Astrocyte (in vitro differentiated cells and primary cell): Measurements from ENCODE around the gene UBE4A. TPM values are rescaled to one million over a fixed set of nuclear protein-coding genes. Genes with fewer than 3 reads are reported as not detected.

Source experiments
- DNase-seq: peaks from one replicate; pipeline ENCODE4 v3.0.0-alpha.2; 2010; ENCODE audit warnings: low read depth
- FAIRE-seq: peaks from 2 replicates; lab custom pipeline; 2011; peaks lifted over from hg19 to GRCh38; lab: Jason Lieb, UNC
- H2AFZ ChIP-seq: 2 replicates; pipeline ENCODE4 v1.6.0; 2012; ENCODE audit warnings: low read depth, low read length, inconsistent platforms
- H3K27ac ChIP-seq: 2 replicates; pipeline ENCODE4 v1.5.1; 2011; ENCODE audit warnings: low read depth, low read length, inconsistent platforms
- H3K27me3 ChIP-seq: 2 replicates; pipeline ENCODE4 v1.6.0; 2011; ENCODE audit warnings: low read length, inconsistent platforms; ENCODE audit not compliant: insufficient read depth
- H3K36me3 ChIP-seq: 2 replicates; pipeline ENCODE4 v1.5.1; 2011; ENCODE audit warnings: low read length, inconsistent platforms; ENCODE audit not compliant: insufficient read depth
- H3K4me1 ChIP-seq: 2 replicates; pipeline ENCODE4 v1.5.1; 2011; ENCODE audit warnings: low read length, inconsistent platforms; ENCODE audit not compliant: insufficient read depth
- H3K4me2 ChIP-seq: 2 replicates; pipeline ENCODE4 v1.6.0; 2012; ENCODE audit warnings: low read length, inconsistent platforms
- H3K4me3 ChIP-seq: 2 replicates; pipeline ENCODE4 v1.5.1; 2011; ENCODE audit warnings: low read depth, mild to moderate bottlenecking, low read length, inconsistent platforms; ENCODE audit not compliant: insufficient read depth
- H3K79me2 ChIP-seq: 2 replicates; pipeline ENCODE4 v1.6.0; 2012; ENCODE audit warnings: mild to moderate bottlenecking, low read length, inconsistent platforms; ENCODE audit not compliant: insufficient read depth
- H3K9ac ChIP-seq: 2 replicates; pipeline ENCODE4 v1.6.0; 2012; ENCODE audit warnings: mild to moderate bottlenecking, low read length, inconsistent platforms
- H3K9me3 ChIP-seq: 2 replicates; pipeline ENCODE4 v1.5.1; 2012; ENCODE audit warnings: low read depth, mild to moderate bottlenecking, low read length, inconsistent platforms; ENCODE audit not compliant: insufficient read depth
- H4K20me1 ChIP-seq: 2 replicates; pipeline ENCODE4 v1.6.0; 2012; ENCODE audit warnings: low read length, inconsistent platforms; ENCODE audit not compliant: insufficient read depth
- H3K27ac Mint-ChIP-seq: one replicate; pipeline ENCODE4 v1.8.0; 2021; ENCODE audit warnings: mild to moderate bottlenecking, mixed read lengths; ENCODE audit not compliant: unreplicated experiment
- H3K27me3 Mint-ChIP-seq: one replicate; pipeline ENCODE4 v1.8.0; 2021; ENCODE audit warnings: low read depth, mixed read lengths; ENCODE audit not compliant: unreplicated experiment
- H3K36me3 Mint-ChIP-seq: one replicate; pipeline ENCODE4 v1.8.0; 2021; ENCODE audit warnings: low read depth, mixed read lengths; ENCODE audit not compliant: unreplicated experiment
- H3K4me1 Mint-ChIP-seq: one replicate; pipeline ENCODE4 v1.8.0; 2021; ENCODE audit warnings: low read depth, mixed read lengths; ENCODE audit not compliant: unreplicated experiment
- H3K4me3 Mint-ChIP-seq: one replicate; pipeline ENCODE4 v1.8.0; 2021; ENCODE audit warnings: mild to moderate bottlenecking, moderate library complexity, mixed read lengths; ENCODE audit not compliant: unreplicated experiment
- H3K9me3 Mint-ChIP-seq: one replicate; pipeline ENCODE4 v1.8.0; 2021; ENCODE audit warnings: mild to moderate bottlenecking, mixed read lengths; ENCODE audit not compliant: unreplicated experiment
- CTCF ChIP-seq: IDR thresholded peaks from 2 replicates; pipeline ENCODE4 v1.5.1; 2011; ENCODE audit warnings: low read depth, mild to moderate bottlenecking, inconsistent platforms, low read length, moderate library complexity; ENCODE audit not compliant: insufficient read depth
- EZH2 ChIP-seq: IDR thresholded peaks from 2 replicates; pipeline ENCODE4 v1.6.1; 2012; ENCODE audit warnings: mild to moderate bottlenecking, low read length, inconsistent platforms; ENCODE audit not compliant: insufficient read depth
- total RNA-seq: library from RNA; stranded (reverse); gene quantifications from 2 replicates; pipeline ENCODE4 v1.2.1, GENCODE V29; 2021

UBE4A gene
- total RNA-seq, 1 donor from 2014 or later, result 38.8 TPM

GRCh38 chr11:118341261-118341660 lies 18.1 kb upstream of the UBE4A start:
- Histone ChIP-seq H3K4me3 (no peak overlapping the region), H3K36me3 (no peaks in the 10 kb centered on the region), H3K27ac (no peak overlapping the region), H3K79me2 (no peaks in the 10 kb centered on the region), H3K4me1 (no peaks in the 10 kb centered on the region), H4K20me1 (no peaks in the 10 kb centered on the region), H2AFZ (no peak overlapping the region), H3K9me3 (no peaks in the 10 kb centered on the region), H3K4me2 (no peak overlapping the region), H3K27me3 (no peaks in the 10 kb centered on the region), H3K9ac (no peak overlapping the region)
- H3K4me1 Mint-ChIP-seq, result peaks cover 2% of the 10 kb centered on the region
- no peak for TF ChIP-seq CTCF
- no peak for TF ChIP-seq EZH2
- DNase-seq (no peak), FAIRE-seq (no peak)
- no peaks in the 10 kb centered on the region for H3K36me3 Mint-ChIP-seq
- no peak overlapping the region for H3K27ac Mint-ChIP-seq
- peaks cover 4% of the 10 kb centered on the region for H3K9me3 Mint-ChIP-seq
- no peak overlapping the region for H3K4me3 Mint-ChIP-seq
- H3K27me3 Mint-ChIP-seq, result peaks cover 43% of the 10 kb centered on the region

- no peak overlapping the region for H3K4me3 ChIP-seq
- H3K27me3 Mint-ChIP-seq, result peaks cover 39% of the 10 kb centered on the region
- no peaks in the 10 kb centered on the region for H3K36me3 ChIP-seq
- H3K9me3 ChIP-seq, result no peaks in the 10 kb centered on the region
- H3K4me2 ChIP-seq, result no peak overlapping the region
- H3K79me2 ChIP-seq, result no peaks in the 10 kb centered on the region
- peaks cover 2% of the 10 kb centered on the region for H3K4me1 Mint-ChIP-seq
- H3K27ac ChIP-seq, result no peak overlapping the region
- no peaks in the 10 kb centered on the region for H4K20me1 ChIP-seq
- H3K9me3 Mint-ChIP-seq, result peaks cover 4% of the 10 kb centered on the region
- no peaks in the 10 kb centered on the region for H3K27me3 ChIP-seq
- DNase-seq, result no peak
- no peak overlapping the region for H3K4me3 Mint-ChIP-seq
- TF ChIP-seq EZH2 (no peak), CTCF (no peak)
- no peak overlapping the region for H3K9ac ChIP-seq
- H3K36me3 Mint-ChIP-seq, result no peaks in the 10 kb centered on the region
- H3K27ac Mint-ChIP-seq, result no peak overlapping the region
- no peak for FAIRE-seq
- no peaks in the 10 kb centered on the region for H3K4me1 ChIP-seq
- no peak overlapping the region for H2AFZ ChIP-seq
Observed at GRCh38 chr11:118341815-118342489, 17.4 kb upstream of the UBE4A start.

- no peak for FAIRE-seq
- no peak within 1 kb of the TSS for H3K27ac ChIP-seq
- no peaks in the 10 kb centered on the region for H3K4me1 ChIP-seq
- H3K9me3 Mint-ChIP-seq, result peaks cover 4% of the 10 kb centered on the region
- H2AFZ ChIP-seq, result no peak within 1 kb of the TSS
- no peak within 1 kb of the TSS for H3K4me3 ChIP-seq
- no peaks in the 10 kb centered on the region for H3K79me2 ChIP-seq
- H3K4me1 Mint-ChIP-seq, result peaks cover 2% of the 10 kb centered on the region
- H3K27me3 ChIP-seq, result no peaks in the 10 kb centered on the region
- peaks cover 43% of the 10 kb centered on the region for H3K27me3 Mint-ChIP-seq
- no peaks in the 10 kb centered on the region for H3K9me3 ChIP-seq
- no peaks in the 10 kb centered on the region for H3K36me3 Mint-ChIP-seq
- H3K27ac Mint-ChIP-seq, result no peak within 1 kb of the TSS
- H3K36me3 ChIP-seq, result no peaks in the 10 kb centered on the region
- H3K4me2 ChIP-seq, result no peak within 1 kb of the TSS
- no peak within 1 kb of the TSS for H3K4me3 Mint-ChIP-seq
- no peak for DNase-seq
- H3K9ac ChIP-seq, result no peak within 1 kb of the TSS
- TF ChIP-seq CTCF (no peak), EZH2 (no peak)
- no peaks in the 10 kb centered on the region for H4K20me1 ChIP-seq
Observed at GRCh38 chr11:118342503-118343161, 16.8 kb upstream of the UBE4A start, which contains the start of gene CD3D. TSS of gene CD3D (minus strand) at chr11:118342705. CDS start at chr11:118342607, 98 bp downstream.
